TTC549 (cell line): ENCODE data around the gene CABYR.
A peak's percentile ranks its signal among the peaks of the same experiment; 100 is the strongest.

Experiments used
- FAIRE-seq: peaks from 2 replicates; lab custom pipeline; 2012; peaks lifted over from hg19 to GRCh38; lab: Jason Lieb, UNC

The CABYR gene, protein sequence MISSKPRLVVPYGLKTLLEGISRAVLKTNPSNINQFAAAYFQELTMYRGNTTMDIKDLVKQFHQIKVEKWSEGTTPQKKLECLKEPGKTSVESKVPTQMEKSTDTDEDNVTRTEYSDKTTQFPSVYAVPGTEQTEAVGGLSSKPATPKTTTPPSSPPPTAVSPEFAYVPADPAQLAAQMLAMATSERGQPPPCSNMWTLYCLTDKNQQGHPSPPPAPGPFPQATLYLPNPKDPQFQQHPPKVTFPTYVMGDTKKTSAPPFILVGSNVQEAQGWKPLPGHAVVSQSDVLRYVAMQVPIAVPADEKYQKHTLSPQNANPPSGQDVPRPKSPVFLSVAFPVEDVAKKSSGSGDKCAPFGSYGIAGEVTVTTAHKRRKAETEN

DNA sequence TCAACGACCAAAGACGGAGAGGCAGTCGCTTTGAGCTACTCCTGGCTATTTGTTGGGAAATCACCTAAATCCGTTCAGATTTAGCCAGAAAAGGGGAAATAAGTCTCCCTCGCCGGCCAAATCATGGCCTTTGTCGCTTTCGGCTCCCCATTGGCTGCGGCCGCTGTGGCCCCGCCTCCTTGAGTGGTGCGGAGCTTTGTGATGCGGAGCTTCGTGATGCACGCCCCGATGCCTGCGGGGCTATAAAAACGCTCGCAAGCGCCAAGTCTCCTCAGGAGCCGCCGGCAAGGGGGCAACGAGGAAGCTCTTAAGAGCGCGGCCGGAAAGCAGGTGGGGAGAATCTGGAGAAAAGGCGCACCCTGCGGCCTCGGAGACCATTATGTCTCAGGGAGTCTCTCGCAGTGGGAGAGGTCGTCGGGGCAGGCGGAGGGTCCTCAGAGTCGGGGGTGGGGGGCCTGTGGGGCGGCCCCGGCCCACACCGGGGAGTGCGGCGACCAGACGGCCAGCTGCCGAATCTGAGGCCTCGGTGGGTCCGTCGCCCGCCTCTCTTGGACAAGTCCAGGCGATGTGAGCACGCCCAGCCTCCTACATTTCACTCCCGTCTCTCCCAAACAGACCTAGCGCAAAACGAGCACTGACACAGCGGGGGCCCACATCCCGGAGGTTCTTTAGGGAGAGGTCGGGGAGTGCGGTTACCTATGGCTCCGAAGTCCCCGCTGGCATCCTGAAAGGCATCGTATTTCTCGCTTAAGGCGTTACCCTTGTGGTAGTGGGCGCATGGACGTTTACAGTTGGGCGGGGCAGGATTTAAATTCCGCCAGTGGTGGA, at the start of gene CABYR:
TSS of gene CABYR (plus strand) at position 274 of the 828 bp plus-strand sequence. CDS start 4,053 bp downstream, outside the sequence.
- no peak for FAIRE-seq

- no peak for FAIRE-seq
These were observed 49.8 kb upstream of the CABYR start for GRCh38 chr18:24089076-24089475.

DNA sequence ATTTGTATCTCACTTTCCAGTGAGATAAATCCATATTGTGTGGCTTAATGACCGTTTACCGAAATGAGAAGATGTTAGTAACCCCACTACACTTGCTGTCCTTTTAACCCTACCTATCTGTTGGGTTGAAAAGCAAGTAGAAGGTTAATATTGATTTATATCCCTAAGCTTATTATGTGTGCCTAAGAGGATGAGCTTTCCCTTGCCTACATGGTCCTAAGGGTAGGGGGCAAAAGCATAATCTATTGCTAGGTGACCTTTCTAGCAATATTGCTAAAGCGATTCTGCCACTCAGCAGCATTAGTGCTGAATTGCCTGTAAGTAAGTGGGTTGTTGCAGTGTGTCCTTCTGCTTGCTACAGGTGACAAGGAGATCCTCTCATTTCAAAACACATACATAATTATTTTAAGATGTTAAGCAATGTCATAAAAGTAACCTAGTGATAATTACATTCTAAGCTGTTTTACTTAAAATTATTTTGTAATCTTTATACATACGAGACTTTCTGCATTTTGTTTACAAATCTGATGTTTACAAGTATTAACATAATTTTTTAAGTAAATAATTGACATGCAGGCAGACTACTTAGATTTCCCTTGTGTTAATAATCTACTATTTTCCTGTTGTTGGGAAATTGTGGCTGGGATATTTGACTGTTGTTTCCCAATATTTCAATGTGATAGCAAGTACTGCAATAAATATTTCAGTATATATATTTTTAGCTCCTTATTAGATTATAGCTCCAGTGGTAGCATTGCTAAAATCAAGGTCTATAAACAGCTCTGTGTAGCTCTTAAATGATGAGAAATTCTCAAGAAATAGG, 49.1 kb upstream of the CABYR start:
- FAIRE-seq, result no peak

- no peak for FAIRE-seq
These were observed 48.0 kb upstream of the CABYR start for GRCh38 chr18:24090876-24091275.

- FAIRE-seq, result no peak
These were observed 44.3 kb upstream of the CABYR start for GRCh38 chr18:24094561-24094960.

- FAIRE-seq, result no peak
These were observed 42.9 kb upstream of the CABYR start for GRCh38 chr18:24095976-24096375.

GRCh38 chr18:24103320-24104021, 35.4 kb upstream of the CABYR start:
- FAIRE-seq, result no peak

DNA sequence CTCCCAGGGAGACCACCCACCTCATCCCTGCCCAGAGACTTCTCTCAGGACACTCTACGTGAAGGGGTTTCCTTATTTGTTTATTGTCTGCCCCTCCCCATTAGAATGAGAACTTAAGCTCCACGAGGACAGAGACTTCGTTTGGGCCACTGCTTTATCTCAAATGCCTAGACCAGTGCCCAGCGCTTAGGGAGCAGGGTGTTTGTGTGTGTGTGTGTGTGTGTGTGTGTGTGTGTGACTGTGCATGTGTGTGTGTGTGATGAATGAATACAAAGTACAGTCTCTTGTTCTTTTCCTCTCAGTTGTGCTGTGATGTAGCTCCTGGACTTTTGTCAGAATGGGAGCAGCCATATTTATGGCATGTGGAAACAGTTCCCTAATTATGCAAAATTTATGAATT, 34.4 kb upstream of the CABYR start:
- no peak for FAIRE-seq

- FAIRE-seq, result no peak
These were observed 30.2 kb upstream of the CABYR start for GRCh38 chr18:24108641-24109040.

DNA sequence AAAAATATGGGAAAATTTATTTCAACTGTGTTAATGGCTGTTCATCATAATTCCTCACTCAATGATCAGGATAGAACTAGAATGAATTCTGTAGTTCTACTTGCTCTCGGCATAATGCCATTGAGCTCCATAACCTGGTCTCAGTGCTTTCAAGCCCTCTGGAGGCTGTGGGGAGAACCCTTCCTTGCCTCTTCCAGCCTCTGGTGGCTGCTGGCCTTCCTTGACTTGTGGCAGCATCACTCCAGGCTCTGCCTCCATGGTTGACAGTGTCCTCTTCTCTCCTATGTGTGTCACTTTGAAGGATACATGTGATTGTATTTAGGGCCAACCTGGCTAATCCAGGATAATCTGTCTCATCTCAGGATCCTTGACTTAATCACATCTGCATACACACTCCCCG, 26.9 kb upstream of the CABYR start:
- no peak for FAIRE-seq

DNA sequence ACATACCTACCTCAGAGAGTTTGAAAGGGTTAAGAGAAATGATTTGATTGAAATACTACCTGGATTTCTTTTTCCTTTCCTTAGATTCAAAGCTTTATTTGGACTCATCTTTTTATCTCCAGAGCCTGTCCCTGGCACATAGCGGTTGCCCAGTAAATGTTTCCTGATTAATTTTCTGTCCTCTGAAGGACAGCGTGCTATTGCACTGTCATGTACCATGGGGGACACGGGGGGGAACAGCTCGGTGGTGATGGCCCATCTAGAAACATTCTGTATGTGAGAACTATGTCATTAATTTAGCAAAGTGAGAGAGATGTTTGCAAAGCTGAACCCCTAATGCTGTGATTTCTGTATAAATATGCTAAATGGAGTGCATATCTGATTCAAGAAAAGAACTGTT, 26.4 kb upstream of the CABYR start:
- no peak for FAIRE-seq

DNA sequence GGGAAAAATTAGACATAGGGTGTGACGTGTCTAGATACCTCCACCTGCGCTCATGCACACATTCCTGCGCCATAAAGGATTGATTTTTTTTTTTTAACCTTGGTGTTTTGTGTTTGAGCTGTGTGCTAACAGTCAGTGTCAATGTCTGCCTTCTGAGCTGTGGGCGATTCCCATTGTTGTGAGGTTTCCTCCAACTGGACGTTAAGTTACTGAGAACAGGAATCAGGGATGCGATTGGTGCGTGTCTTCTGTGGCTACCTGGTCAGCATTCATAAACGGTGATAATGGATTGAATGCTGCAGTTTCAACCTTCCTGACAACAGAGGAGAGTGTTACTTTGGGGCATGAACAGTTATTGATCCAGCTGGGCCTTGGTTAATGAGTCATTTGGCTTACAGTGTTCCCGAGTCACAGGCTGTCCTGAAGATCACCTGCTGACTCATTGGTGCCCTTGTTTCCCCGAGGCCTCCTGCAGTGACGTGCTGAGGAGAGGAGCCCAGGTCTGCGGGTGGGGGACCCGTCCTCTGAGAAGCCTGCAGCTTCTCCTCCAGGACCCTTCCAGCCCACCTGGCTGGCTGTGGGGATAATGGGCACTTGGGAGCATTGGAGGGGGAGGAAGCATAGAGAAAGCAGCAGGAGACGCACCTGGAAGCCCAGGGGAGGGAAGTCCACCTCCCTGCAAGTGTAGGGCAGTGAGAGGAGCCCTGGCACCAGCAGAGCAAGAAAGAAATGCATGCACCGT, 25.8 kb upstream of the CABYR start:
- FAIRE-seq, result no peak

DNA sequence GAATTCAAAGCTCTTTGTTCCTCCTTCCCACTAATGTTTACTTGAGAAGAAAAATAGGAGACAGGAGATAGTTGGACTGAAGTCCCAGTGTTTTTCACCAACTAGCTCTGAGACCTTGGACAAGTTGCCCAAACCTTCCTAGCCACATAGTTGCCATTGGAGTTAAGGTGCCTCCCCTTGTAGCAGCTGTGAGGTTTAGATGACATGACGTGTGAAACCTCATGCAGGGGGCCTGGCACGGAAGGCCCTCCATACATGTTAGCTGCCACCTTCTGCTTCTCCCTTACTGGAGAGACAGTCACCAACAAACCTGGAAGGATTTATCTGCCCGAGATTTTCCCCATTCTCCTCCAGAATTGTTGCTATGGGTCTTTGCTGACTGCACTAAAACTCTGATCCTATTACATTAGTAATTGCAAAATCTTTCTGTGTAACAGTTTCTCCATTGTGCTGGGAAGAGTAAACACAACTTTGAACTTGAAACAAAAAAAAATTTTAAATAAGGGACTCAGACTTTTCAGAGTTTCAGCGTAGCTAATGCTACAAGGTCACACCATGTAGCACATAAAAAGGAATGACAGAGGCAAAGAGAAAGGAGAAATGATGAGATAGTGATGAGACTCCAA, 23.8 kb upstream of the CABYR start:
- FAIRE-seq, result no peak

DNA sequence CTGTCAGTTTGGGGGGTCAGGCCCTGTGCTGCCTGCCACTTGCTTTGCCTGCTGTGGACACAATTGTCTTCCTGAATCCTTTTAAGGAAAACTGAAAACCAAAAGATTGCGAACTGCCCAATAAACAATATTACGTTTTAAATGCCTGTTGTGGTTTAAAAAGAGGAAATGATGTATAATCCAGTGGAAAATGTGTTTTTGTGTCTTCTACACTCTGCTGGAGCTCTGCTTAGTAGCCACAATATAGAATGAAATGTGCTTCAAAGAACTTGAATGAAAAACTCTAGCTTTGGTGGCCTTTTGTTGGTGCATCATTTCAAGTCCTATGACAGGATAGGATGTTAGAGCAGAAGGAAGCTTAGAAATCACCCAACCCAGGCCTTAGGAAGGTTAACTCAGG, 23.2 kb upstream of the CABYR start:
- FAIRE-seq, result no peak

DNA sequence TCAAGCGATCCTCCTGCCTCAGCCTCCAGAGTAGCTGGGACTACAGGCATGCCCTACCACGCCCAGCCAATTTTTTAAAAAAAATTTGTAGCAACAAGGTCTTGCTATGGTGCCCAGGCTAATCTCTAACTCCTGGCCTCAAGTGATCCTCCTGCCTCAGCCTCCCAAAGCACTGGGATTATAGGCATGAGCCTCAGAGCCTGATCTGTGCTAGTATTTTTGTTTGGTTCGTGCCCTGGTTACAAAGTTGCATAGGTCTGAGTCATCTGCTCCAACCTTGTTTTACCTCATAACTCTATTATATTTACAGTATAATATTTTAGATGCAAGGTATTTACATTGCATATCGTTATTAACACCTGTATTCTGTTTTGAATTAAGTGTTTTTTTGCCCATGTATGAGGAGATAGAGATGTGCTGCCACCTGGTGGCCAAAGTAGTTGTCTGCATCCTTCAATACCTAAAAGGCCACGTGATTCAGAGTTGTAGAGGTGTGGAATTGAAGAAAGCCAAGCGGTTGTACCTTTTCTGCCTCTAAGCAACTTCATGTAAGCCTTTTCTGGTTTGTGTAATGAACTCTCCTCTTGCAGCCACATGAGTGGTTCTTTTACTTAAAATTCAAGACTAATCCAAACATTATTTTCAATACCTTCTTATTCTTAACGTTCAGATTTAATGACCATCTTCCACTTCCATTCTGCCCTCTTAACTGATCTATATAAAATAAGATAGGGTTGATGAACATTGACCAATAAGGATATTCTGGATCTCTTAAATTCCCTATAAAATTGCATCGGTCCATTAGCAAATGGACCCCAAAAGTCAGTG, 19.9 kb upstream of the CABYR start:
- peak; percentile 84 for FAIRE-seq

DNA sequence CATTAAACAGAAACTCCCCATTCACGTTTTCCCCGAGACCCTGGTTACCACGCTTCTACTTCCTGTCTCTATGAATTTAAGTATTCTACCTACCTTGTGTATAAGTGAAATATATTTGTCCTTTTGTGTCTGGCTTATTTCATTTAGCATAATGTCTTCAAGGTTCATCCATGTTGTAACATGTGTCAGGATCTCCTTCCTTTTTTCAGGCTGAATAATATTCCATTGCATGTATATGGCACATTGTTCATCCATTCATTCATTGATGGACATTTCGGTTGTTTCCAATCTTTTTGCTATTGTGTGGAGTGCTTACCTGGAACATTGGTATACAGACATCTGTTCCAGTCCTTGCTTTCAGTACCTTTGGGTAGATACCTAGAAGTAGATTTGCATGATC, 18.2 kb upstream of the CABYR start:
- FAIRE-seq, result no peak

DNA sequence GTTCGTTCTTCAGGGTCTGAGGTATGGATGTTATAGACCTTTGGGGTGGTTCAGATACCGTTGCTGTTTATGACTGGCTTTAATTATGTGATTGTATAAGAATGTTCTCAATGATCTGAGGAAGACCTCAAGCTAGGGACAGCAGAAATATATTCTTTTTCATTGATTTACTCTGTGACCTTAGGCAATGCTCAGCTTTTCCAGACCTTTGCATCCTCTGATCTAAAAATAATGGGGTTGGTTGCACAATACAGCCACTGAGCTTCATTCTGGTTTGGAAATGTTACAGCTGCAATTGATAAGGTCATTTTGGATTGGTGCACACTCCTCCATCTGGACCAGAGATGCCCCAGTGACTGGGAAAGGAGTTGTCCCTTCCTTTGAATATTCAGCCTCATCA, 17.2 kb upstream of the CABYR start:
- FAIRE-seq, result no peak

DNA sequence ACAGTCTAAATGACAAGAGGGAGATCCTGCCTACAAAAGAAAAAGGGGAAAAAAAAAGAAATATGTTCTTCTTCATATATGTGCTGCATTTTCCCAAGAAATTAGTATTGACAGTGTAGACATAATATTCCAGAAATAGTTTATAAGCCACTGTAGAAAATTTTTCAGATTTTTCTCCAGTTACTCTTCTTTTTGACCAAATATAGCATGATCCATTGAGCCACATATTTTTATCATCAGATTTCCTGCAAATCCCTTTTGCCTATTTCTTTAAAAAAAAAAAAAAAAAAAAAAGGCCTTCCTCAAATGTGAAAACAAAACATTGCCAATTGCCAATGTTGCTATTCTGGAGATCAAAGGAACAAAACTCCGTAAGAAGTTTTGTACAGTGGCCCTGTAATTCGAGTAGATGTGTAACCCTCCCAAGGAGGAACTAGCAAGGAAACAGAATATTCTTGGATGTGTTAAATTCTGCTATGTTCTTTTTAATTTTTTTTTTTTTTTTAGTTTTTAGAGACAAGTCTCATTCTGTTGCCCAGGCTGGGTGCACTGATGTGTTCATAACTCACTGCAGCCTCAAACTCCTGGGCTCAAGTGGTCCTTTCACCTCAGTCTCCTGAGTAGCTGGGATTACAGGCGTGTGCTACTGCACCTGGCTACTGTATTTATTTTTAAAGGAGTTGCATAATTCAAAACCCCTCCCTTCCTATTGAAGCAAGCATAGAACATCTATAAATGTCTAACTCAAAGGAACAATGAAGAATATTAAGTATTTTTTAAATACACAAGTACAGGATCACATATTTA, 12.5 kb upstream of the CABYR start:
- FAIRE-seq, result no peak

GRCh38 chr18:24127735-24128134, 11.1 kb upstream of the CABYR start:
- FAIRE-seq, result no peak
